NCI-H82 treated with DMSO at 0.1 percent for 48 hours (cell line): Measurements from ENCODE around the gene ASCL5.

ENCODE experiments used
- DNase-seq: peaks from one replicate; lab custom pipeline; 2025; ENCODE audit not compliant: unreplicated experiment; lab: John Stamatoyannopoulos, UW

The ASCL5 gene

GRCh38 chr1:201088395-201088794 is 38.6 kb downstream of the ASCL5 start:
- DNase-seq, result no peak

GRCh38 chr1:201085902-201086735 is 40.9 kb downstream of the ASCL5 start:
- DNase-seq, result peak; percentile 42

- no peak for DNase-seq
These were observed 42.7 kb downstream of the ASCL5 start for GRCh38 chr1:201084295-201084694.

- DNase-seq, result no peak
These were observed 43.2 kb downstream of the ASCL5 start for GRCh38 chr1:201083741-201084140.

- no peak for DNase-seq
These were observed 46.8 kb downstream of the ASCL5 start for GRCh38 chr1:201080135-201080534.

GRCh38 chr1:201077736-201078135 is 49.2 kb downstream of the ASCL5 start:
- no peak for DNase-seq

- DNase-seq, result no peak
These were observed 49.9 kb downstream of the ASCL5 start for GRCh38 chr1:201077116-201077515.

GRCh38 chr1:201076092-201076491 is 50.9 kb downstream of the ASCL5 start:
- no peak for DNase-seq

GRCh38 chr1:201074018-201074417 is 53.0 kb downstream of the ASCL5 start:
- DNase-seq, result no peak

- DNase-seq, result no peak
These were observed 54.1 kb downstream of the ASCL5 start for GRCh38 chr1:201072922-201073321.

- no peak for DNase-seq
These were observed 54.8 kb downstream of the ASCL5 start for GRCh38 chr1:201072149-201072548.

GRCh38 chr1:201069636-201070035 is 57.3 kb downstream of the ASCL5 start:
- no peak for DNase-seq

GRCh38 chr1:201068976-201069375 is 58.0 kb downstream of the ASCL5 start:
- no peak for DNase-seq

- DNase-seq, result no peak
These were observed 60.0 kb downstream of the ASCL5 start for GRCh38 chr1:201066986-201067385.

- no peak for DNase-seq
These were observed 61.3 kb downstream of the ASCL5 start for GRCh38 chr1:201065686-201066085.

- DNase-seq, result no peak
These were observed 62.2 kb downstream of the ASCL5 start for GRCh38 chr1:201064806-201065205.
